IMR-90 (cell line): Measurements from ENCODE around the gene CAPSL. TPM values are rescaled to one million over a fixed set of nuclear protein-coding genes. Genes with fewer than 3 reads are reported as not detected.
A peak's percentile ranks its signal among the peaks of the same experiment; 100 is the strongest.

Source experiments
- ATAC-seq: fragments of 200-7000 bp; cut with Tn5 transposase; 2 replicates; pipeline ENCODE4 v1.9.1; 2020; ENCODE audit warnings: low read depth, mild to moderate bottlenecking, moderate library complexity
- BruUV-seq: library from RNA; stranded (reverse); fragments of 400-500 nt; replicated peaks from 2 replicates; lab custom pipeline; 2021; lab: Mats Ljungman, UMichigan
- CTCF ChIA-PET: fragments of 300-600 bp; formaldehyde crosslinking; extraction: SDS; loops from one replicate; lab custom pipeline; 2021; ENCODE audit warnings: antibody characterized with exemption; lab: Yijun Ruan, JAX
- POLR2A ChIA-PET: fragments of 300-600 bp; sonication (Branson Sonifier 250); formaldehyde crosslinking; loops from one replicate; lab custom pipeline; 2022; ENCODE audit warnings: antibody characterized with exemption; ENCODE audit not compliant: unreplicated experiment; lab: Charles Lee
- DNase-seq: peaks from one replicate; pipeline ENCODE4 v3.0.0; 2013
- H2AFZ ChIP-seq: replicated peaks from 2 replicates; pipeline ENCODE3; 2013; ENCODE audit warnings: low read length, mild to moderate bottlenecking; ENCODE audit not compliant: poor library complexity
- H2AK5ac ChIP-seq: 2 replicates; pipeline ENCODE4 v1.6.1; 2013; ENCODE audit warnings: low read depth, low read length, inconsistent platforms
- H2AK9ac ChIP-seq: replicated peaks from 2 replicates; pipeline ENCODE3; 2013; ENCODE audit warnings: mild to moderate bottlenecking, low read depth, low read length, moderate library complexity; ENCODE audit not compliant: poor library complexity
- H2BK120ac ChIP-seq: 2 replicates; pipeline ENCODE4 v1.6.1; 2013; ENCODE audit warnings: low read depth, low read length, inconsistent platforms
- H2BK15ac ChIP-seq: 3 replicates; pipeline ENCODE4 v1.6.1; 2013; ENCODE audit warnings: low read depth, low read length, inconsistent platforms
- H2BK20ac ChIP-seq: 2 replicates; pipeline ENCODE4 v1.6.1; 2013; ENCODE audit warnings: low read depth, mild to moderate bottlenecking, inconsistent platforms, low read length, moderate library complexity
- H2BK5ac ChIP-seq: 2 replicates; pipeline ENCODE4 v1.6.1; 2013; ENCODE audit warnings: mild to moderate bottlenecking, low read depth, low read length, inconsistent platforms; ENCODE audit not compliant: poor library complexity, severe bottlenecking
- H3K14ac ChIP-seq: replicated peaks from 2 replicates; pipeline ENCODE4 v1.6.1; 2013; ENCODE audit warnings: low read depth, low read length, inconsistent platforms
- H3K18ac ChIP-seq: 2 replicates; pipeline ENCODE4 v1.6.1; 2013; ENCODE audit warnings: low read depth, low read length, control low read depth
- H3K23ac ChIP-seq: 2 replicates; pipeline ENCODE4 v1.6.1; 2013; ENCODE audit warnings: low read depth, low read length, inconsistent platforms
- H3K27ac ChIP-seq: 2 replicates; pipeline ENCODE4 v1.5.1; 2013; ENCODE audit warnings: mild to moderate bottlenecking, control low read depth, low read length; ENCODE audit not compliant: insufficient read depth
- H3K27me3 ChIP-seq: 2 replicates; pipeline ENCODE4 v1.6.1; 2013; ENCODE audit warnings: low read length; ENCODE audit not compliant: control insufficient read depth, insufficient read depth
- H3K36me3 ChIP-seq: 2 replicates; pipeline ENCODE4 v1.6.1; 2013; ENCODE audit warnings: low read length, mixed read lengths; ENCODE audit not compliant: control insufficient read depth, insufficient read depth
- H3K4ac ChIP-seq: 2 replicates; pipeline ENCODE4 v1.6.1; 2013; ENCODE audit warnings: low read depth, low read length, inconsistent platforms
- H3K4me1 ChIP-seq: 2 replicates; pipeline ENCODE4 v1.6.1; 2013; ENCODE audit warnings: low read length, mixed read lengths; ENCODE audit not compliant: control insufficient read depth, insufficient read depth
- H3K4me2 ChIP-seq: 2 replicates; pipeline ENCODE4 v1.6.1; 2013; ENCODE audit warnings: low read depth, mild to moderate bottlenecking, control low read depth, low read length, moderate library complexity
- H3K4me3 ChIP-seq: 2 replicates; pipeline ENCODE4 v1.5.1; 2013; ENCODE audit warnings: low read depth, mild to moderate bottlenecking, control low read depth, low read length, moderate library complexity; ENCODE audit not compliant: insufficient read depth
- H3K56ac ChIP-seq: 2 replicates; pipeline ENCODE4 v1.6.1; 2013; ENCODE audit warnings: low read length, inconsistent platforms; ENCODE audit not compliant: insufficient read depth; ENCODE audit errors: extremely low read depth
- H3K79me1 ChIP-seq, 2 experiments: 2 replicates each; pipeline ENCODE4 v1.6.1; 2013; ENCODE audit warnings: low read length in 2 of 2, inconsistent platforms in 1 of 2, low read depth in 1 of 2
- H3K9ac ChIP-seq: 2 replicates; pipeline ENCODE4 v1.6.1; 2013; ENCODE audit warnings: low read depth, low read length, control low read depth
- H3K9me1 ChIP-seq: 2 replicates; pipeline ENCODE4 v1.6.1; 2013; ENCODE audit warnings: low read length, inconsistent platforms; ENCODE audit not compliant: insufficient read depth
- H3K9me3 ChIP-seq: 2 replicates; pipeline ENCODE4 v1.6.1; 2013; ENCODE audit warnings: low read length; ENCODE audit not compliant: control insufficient read depth, insufficient read depth
- H4K20me1 ChIP-seq: 2 replicates; pipeline ENCODE4 v1.6.1; 2013; ENCODE audit warnings: low read length, inconsistent platforms; ENCODE audit not compliant: insufficient read depth
- H4K5ac ChIP-seq: 2 replicates; pipeline ENCODE4 v1.6.1; 2013; ENCODE audit warnings: mild to moderate bottlenecking, low read depth, low read length, control low read depth
- H4K8ac ChIP-seq, 2 experiments: 2 replicates each; pipeline ENCODE4 v1.6.1; 2013; ENCODE audit warnings: low read depth in 2 of 2, low read length in 2 of 2, control low read depth in 1 of 2, inconsistent platforms in 1 of 2
- H4K91ac ChIP-seq: 2 replicates; pipeline ENCODE4 v1.6.1; 2013; ENCODE audit warnings: low read depth, low read length, inconsistent platforms; ENCODE audit not compliant: insufficient read depth
- MXI1 ChIP-seq: IDR thresholded peaks from 2 replicates; pipeline ENCODE4 v1.6.1; 2012; ENCODE audit warnings: low read depth, mild to moderate bottlenecking, low read length, moderate library complexity, borderline replicate concordance
- WGBS, 2 experiments: methylation state at CpG; one replicate each; pipeline versions ENCODE4 v1.1.5 to v1.1.7; 2013; ENCODE audit warnings: missing lambda C conversion rate in 2 of 2; ENCODE audit not compliant: insufficient read length in 1 of 2; ENCODE audit errors: extremely low coverage in 2 of 2; 5-methylcytosine and 5-hydroxymethylcytosine counted together
- dilution Hi-C: fragments of 300-500 bp; cut with HindIII; formaldehyde crosslinking; loops from one replicate; pipeline ENCODE4 v1.14.3; 2018; ENCODE audit warnings: low sequenced_read_pairs; ENCODE audit not compliant: unreplicated experiment
- in situ Hi-C: fragments of 300-500 bp; cut with MboI; formaldehyde crosslinking; loops from 3 replicates; pipeline ENCODE4 v1.14.3; 2019; ENCODE audit warnings: low sequenced_read_pairs, inconsistent platforms, mixed read lengths
- intact Hi-C: fragments of 100-400 bp; cut with micrococcal nuclease; formaldehyde crosslinking; loops from 2 replicates; pipeline ENCODE4 v1.10.0; 2022
- polyA plus RNA-seq, 3 experiments: library from polyadenylated mRNA; depleted of rRNA; stranded (reverse); fragments of >200 nt; gene quantifications; 2 replicates each; pipeline ENCODE4 v1.2.3, GENCODE V29; 2012; ENCODE audit warnings: low replicate concordance in 1 of 3
- total RNA-seq: library from RNA; depleted of rRNA; stranded (reverse); fragments of >200 nt; gene quantifications from 2 replicates; pipeline ENCODE4 v1.2.3, GENCODE V29; 2012
- TF ChIP-seq, protein P1 (sequence below): conservative IDR thresholded peaks from 2 replicates; pipeline ENCODE4 v1.5.1; 2012; ENCODE audit warnings: mild to moderate bottlenecking, low read depth, low read length, improper control_type of control experiment

CAPSL gene
- total and polyA plus RNA-seq, 2 of the 4 experiments (the other 2 are of a cell fraction) = 0.09 TPM; not detected in 1

DNA sequence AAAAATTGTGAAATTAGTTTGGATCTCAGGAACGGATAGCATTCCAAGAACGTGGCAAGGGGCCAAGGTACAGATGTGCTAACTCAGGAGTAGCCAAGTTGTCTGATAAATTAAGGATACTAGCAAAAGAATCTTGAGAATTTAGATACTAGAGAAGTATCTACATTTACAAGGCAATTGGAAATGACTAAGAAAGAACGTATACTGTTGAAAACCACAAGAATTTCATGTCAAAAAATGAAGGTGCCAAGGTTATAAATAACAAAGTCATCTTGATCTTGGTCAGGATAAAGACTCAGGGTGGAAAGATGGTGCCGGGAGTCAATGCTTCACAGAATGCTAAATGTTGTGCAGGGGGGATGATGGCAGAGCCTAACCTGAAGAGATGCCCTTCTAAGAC is 19.2 kb downstream of the CAPSL start:
- Histone ChIP-seq H4K8ac (peak overlapping the region; percentile 44 to 88), H2BK15ac (peak overlapping the region; percentile 76; the same call in 1 of the 3 replicates), H3K4ac (peak overlapping the region; percentile 99; the same call in 1 of the 2 replicates), H3K27me3 (no peaks in the 10 kb centered on the region), H4K20me1 (no peaks in the 10 kb centered on the region), H2BK5ac (peak overlapping the region; percentile 54), H2BK20ac (peak overlapping the region; percentile 98), H3K79me1 (no peaks in the 10 kb centered on the region), H2BK120ac (peak overlapping the region; percentile 99), H3K23ac (peak overlapping the region; percentile 92; the same call in 1 of the 2 replicates), H3K27ac (peak overlapping the region; percentile 53), H3K4me1 (peaks cover 6% of the 10 kb centered on the region), H3K9ac (no peak overlapping the region), H3K56ac (peak overlapping the region; percentile 66; the same call in 1 of the 2 replicates), H3K36me3 (no peaks in the 10 kb centered on the region), H4K91ac (peak overlapping the region; percentile 95), H3K4me2 (no peak overlapping the region; the same call in 1 of the 2 replicates), H2AFZ (no peak overlapping the region), H2AK9ac (no peak overlapping the region), H3K14ac (peak overlapping the region; percentile 97; the same call in 1 of the 2 replicates), H2AK5ac (peak overlapping the region; percentile 99), H3K4me3 (no peak overlapping the region), H3K18ac (peak overlapping the region; percentile 99), H4K5ac (peak overlapping the region; percentile 93), H3K9me1 (peaks cover 8% of the 10 kb centered on the region), H3K9me3 (peaks cover 4% of the 10 kb centered on the region; the same call in 1 of the 2 replicates)
- ChIA-PET CTCF (interaction anchor here (0.6 to 1.5 kb wide), 2 partner anchors 269 to 766 kb away, joined by 3 read pairs; no protein-coding TSS in a partner anchor), POLR2A (interaction anchor here (0.6 kb wide), 1 partner anchor 550 kb away, joined by 4 read pairs; no protein-coding TSS in a partner anchor)
- BruUV-seq = no TSS peak
- 17% methylated on average over 1 of the region's 4 CpGs; no CpG with 5 or more reads in 1 of the 2 experiments for WGBS, 2 experiments
- DNase-seq (peak; percentile 95), ATAC-seq (peak; percentile 78)
- no peak for TF ChIP-seq MXI1
- TF ChIP-seq, protein P1, sequence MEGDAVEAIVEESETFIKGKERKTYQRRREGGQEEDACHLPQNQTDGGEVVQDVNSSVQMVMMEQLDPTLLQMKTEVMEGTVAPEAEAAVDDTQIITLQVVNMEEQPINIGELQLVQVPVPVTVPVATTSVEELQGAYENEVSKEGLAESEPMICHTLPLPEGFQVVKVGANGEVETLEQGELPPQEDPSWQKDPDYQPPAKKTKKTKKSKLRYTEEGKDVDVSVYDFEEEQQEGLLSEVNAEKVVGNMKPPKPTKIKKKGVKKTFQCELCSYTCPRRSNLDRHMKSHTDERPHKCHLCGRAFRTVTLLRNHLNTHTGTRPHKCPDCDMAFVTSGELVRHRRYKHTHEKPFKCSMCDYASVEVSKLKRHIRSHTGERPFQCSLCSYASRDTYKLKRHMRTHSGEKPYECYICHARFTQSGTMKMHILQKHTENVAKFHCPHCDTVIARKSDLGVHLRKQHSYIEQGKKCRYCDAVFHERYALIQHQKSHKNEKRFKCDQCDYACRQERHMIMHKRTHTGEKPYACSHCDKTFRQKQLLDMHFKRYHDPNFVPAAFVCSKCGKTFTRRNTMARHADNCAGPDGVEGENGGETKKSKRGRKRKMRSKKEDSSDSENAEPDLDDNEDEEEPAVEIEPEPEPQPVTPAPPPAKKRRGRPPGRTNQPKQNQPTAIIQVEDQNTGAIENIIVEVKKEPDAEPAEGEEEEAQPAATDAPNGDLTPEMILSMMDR = no peak
- in situ Hi-C loops (no loop called here), dilution Hi-C loops (no loop called here), intact Hi-C loops (loop anchor here (2.0 kb wide), 4 partner anchors 34 to 262 kb away; no protein-coding TSS in a partner anchor)
